ENCODE measurements around the gene SLC26A11.

- TF ChIP-seq CTCF (IDR thresholded peaks at IDR 0.05): no peak
- TF ChIP-seq POLR2A (IDR thresholded peaks at IDR 0.05): no peak
Observed at GRCh38 chr17:80189611-80190010, 30.6 kb upstream of the SLC26A11 start.

All from thyroid gland (tissue), 4 donors.